ENCODE results near the gene CFAP74.

- TF ChIP-seq CTCF (IDR thresholded peaks at IDR 0.05): no peak
- TF ChIP-seq POLR2A (IDR thresholded peaks at IDR 0.05): no peak
These were observed 60.6 kb downstream of the CFAP74 start for GRCh38 chr1:1942753-1943656.

All from heart left ventricle (tissue), 13 donors.